A204.1 (cell line): ENCODE data around the gene ASPHD2.

Experiments
- FAIRE-seq: peaks from 2 replicates; lab custom pipeline; 2012; peaks lifted over from hg19 to GRCh38; lab: Jason Lieb, UNC

Gene ASPHD2

DNA sequence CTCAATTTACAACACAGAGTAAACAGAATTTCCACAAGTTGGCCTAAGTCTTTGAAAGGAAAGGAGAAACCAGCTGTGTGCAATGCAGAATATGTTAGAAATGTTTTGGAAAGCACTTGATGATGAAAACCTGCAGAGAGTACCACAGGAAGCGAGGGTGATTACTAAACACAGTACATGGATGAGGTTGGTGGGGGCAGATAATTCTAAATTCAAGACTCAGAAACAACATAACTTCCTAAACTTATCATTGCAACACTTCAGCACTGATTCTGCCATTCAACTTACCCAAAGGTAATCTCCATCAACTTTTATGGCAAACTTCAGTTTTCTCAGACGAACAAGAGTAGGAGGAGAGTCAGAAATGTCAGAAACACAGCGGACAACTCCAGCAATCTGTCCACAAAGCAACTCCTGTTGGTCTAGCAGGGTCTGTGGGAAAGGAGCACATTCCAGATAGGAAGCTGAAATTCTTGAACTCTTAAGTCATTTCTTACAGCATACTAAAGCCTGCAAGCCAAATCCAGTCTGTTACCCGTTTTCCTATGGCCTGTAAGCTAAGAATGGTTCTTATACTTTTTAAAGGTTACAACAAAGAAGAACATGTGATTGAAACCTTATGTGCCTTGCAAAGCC lies 47.8 kb downstream of the ASPHD2 start:
- no peak for FAIRE-seq

- FAIRE-seq, result no peak
Observed at GRCh38 chr22:26477341-26477731, 48.3 kb downstream of the ASPHD2 start.

DNA sequence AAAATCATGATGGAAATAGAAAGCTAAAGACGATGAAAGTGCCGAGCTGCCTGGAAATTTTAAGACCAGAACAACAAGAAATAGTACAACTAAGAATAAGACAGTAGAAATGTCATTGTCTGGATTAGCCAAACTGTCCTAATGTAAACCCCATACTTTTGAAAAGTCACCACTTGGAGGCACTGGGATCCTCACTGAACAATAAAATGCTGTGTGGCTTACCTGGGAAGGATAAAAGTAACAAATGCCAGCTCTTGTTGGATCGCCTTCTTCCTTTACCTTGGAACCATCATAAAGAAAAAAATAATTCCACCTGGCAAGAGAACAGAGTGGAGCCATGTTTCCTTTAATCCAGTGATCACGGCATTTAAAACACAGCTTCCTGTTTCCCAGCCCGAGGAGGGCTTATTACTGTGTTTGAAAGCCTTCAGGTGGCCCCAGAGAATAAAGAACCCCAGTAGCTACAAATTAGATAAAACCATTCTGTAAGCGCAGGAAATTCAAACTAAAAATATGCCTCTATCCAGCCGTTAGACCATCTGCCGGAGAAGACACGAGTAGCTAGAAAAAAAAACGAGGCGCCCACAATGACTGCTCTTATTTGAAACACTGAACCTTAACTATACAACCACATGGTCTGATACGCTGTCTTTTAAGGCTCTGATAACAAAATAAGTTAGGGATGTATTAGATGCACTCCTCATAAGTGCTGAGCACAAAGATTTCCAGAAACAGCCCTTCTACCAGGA lies 50.2 kb downstream of the ASPHD2 start:
- FAIRE-seq, result no peak

GRCh38 chr22:26479792-26480610 lies 50.9 kb downstream of the ASPHD2 start:
- FAIRE-seq, result no peak

- FAIRE-seq, result no peak
Observed at GRCh38 chr22:26480611-26480932, 51.5 kb downstream of the ASPHD2 start.

- FAIRE-seq, result no peak
Observed at GRCh38 chr22:26481112-26481693, 52.1 kb downstream of the ASPHD2 start.

- FAIRE-seq, result no peak
Observed at GRCh38 chr22:26481694-26482093, 52.6 kb downstream of the ASPHD2 start.

DNA sequence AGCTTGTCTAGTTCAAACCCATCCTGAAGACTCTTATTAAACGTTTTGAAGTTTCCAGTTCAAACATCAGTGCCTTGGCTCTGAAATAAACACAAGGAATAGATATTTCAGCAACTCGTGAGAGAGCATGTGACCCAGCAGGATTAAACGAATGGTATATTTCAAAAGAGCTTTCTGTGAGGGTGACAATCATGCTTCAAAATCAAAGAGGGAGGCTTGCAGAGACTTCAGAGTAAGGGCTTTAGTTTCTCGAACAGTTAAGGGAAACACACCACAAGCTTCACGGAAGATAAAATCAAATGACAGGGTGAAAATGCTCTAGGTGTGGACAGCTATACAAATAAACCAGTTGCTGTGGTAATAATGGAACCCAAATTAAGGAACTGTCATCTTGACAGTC lies 53.1 kb downstream of the ASPHD2 start:
- FAIRE-seq, result no peak

GRCh38 chr22:26483043-26483438 lies 54.0 kb downstream of the ASPHD2 start:
- FAIRE-seq, result no peak

- no peak for FAIRE-seq
Observed at GRCh38 chr22:26483439-26484359, 54.6 kb downstream of the ASPHD2 start, which contains the start of the genes HPS4 and SRRD. HPS4 (minus strand) TSS chr22:26483783; CDS start chr22:26481762, 2,021 bp downstream. SRRD (plus strand) TSS chr22:26483877; CDS start chr22:26483891, 14 bp downstream.

DNA sequence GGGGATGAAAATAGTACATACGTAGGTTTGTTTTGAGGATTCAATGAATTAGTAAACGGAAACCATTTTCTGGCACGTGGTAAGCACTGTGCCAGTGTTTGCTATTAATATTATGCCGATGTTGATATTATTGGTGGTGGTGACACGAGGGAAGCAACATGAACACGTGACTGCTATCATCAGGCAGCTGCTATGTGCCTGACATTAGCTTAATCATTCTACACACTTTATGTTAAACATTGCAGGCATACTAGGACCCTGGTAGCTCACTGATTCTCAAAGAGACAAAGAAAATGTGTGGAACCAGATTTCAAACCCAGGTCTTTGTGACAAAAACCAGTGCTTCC lies 55.3 kb downstream of the ASPHD2 start:
- FAIRE-seq, result no peak

DNA sequence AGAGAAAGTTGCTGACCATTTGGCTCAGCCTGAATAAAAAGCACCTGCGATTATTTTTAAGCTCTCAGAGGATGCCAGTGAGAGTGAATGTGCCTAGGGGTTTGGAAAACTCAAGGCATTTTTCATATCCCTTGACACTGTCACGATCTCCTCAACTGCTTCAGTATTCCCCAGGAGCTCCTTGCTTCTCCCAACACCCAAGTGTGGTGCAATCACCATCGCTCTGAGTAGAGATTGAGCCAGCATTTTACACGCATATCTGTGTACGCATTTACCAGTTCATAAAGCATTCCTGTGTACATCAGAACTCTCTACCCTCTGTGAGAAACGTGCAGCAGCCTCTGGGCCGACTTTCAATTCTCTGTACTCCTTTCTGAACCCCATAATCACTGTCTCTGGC lies 56.0 kb downstream of the ASPHD2 start:
- FAIRE-seq, result no peak

DNA sequence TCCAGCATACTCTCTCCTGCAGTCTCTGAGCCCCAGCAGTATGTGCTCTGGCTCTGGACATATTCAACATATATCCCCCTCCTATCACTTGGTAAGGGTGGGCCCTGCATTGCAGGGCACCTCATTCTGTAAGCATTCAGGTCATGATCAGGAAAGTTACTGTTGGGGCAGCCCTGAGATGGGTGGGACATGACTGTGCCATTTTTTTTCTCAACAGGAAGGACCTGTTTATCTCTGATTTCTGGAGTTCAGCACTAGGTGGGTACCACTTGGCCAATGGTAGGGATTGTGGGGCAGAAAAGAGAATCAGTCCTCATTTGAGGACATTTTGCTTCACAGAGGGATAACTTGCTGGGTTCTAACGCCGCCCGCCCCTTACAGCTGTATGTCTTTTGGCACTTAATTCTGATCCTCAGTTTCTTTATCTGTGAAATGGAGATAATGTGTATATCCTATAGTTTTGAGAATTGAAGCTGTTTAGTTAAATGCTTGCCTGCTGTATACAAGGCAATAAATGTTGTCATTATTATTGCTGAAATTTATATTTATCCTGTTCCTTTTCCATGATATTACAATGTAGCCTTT lies 56.8 kb downstream of the ASPHD2 start:
- no peak for FAIRE-seq

- no peak for FAIRE-seq
Observed at GRCh38 chr22:26486394-26486793, 57.3 kb downstream of the ASPHD2 start.

GRCh38 chr22:26487996-26488395 lies 58.9 kb downstream of the ASPHD2 start:
- no peak for FAIRE-seq

- no peak for FAIRE-seq
Observed at GRCh38 chr22:26489447-26490036, 60.5 kb downstream of the ASPHD2 start.

DNA sequence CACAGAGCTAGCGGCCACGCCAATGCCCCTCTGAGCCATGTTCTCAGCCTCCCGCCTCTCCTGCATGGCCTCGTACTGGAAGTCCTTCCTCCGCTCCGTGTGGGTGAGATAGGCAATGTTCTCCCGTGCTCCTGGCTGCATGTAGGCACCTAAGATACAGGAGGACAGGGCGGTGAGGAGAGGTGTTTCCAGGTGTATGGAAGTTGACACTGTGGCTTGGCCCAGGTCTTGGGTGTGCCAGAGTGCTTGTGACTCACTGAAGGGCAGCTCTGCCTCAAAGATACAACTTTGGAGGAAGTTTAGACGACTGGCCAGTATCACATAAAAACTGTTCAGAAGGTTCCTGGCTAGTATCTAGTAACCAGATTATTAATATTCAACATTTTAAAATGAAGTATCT lies 63.2 kb downstream of the ASPHD2 start:
- no peak for FAIRE-seq

- no peak for FAIRE-seq
Observed at GRCh38 chr22:26494506-26494905, 65.4 kb downstream of the ASPHD2 start.
